IMR-90 (cell line): ENCODE data around the gene CRYBB2.

Source experiments
- CEBPB ChIP-seq: IDR thresholded peaks from 2 replicates; pipeline ENCODE4 v1.6.1; 2012; ENCODE audit warnings: low read depth, low read length, improper control_type of control experiment
- FOS ChIP-seq: fragments of 150-350 bp; IDR thresholded peaks from 2 replicates; pipeline ENCODE4 v1.6.1; 2016; ENCODE audit warnings: low read depth, low read length
- MXI1 ChIP-seq: IDR thresholded peaks from 2 replicates; pipeline ENCODE4 v1.6.1; 2012; ENCODE audit warnings: low read depth, mild to moderate bottlenecking, low read length, moderate library complexity, borderline replicate concordance
- POLR2A ChIP-seq: IDR thresholded peaks from 2 replicates; pipeline ENCODE4 v1.6.1; 2012; ENCODE audit warnings: mild to moderate bottlenecking, low read depth, low read length
- SMC3 ChIP-seq: fragments of 150-350 bp; IDR thresholded peaks from 2 replicates; pipeline ENCODE4 v1.6.1; 2016; ENCODE audit warnings: low read depth, mild to moderate bottlenecking, antibody characterized with exemption, low read length, moderate library complexity
- TF ChIP-seq, protein P1 (sequence below): conservative IDR thresholded peaks from 2 replicates; pipeline ENCODE4 v1.5.1; 2012; ENCODE audit warnings: mild to moderate bottlenecking, low read depth, low read length, improper control_type of control experiment
- TF ChIP-seq, protein P2 (sequence below): fragments of 150-350 bp; IDR thresholded peaks from 2 replicates; pipeline ENCODE4 v1.6.1; 2016; ENCODE audit warnings: low read depth, mild to moderate bottlenecking, low read length, moderate library complexity, borderline replicate concordance

DNA sequence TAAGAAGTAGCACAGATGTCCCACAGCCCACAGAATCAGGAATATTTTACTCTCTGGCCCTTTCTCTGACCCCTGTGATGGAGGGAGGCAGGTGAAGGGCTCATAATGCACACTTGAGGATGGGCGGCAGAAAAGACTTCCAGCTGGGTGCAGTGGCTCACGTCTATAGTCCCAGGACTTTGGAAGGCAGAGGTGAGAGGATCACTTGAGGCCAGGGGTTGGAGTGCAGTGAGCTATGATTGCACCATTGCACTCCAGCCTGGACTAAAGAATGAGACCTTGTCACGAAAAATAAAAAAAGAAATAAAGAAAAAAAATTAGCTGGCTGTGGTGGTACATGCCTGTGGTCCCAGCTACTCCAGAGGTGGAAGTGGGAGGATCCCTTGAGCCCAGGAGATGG is 33.3 kb upstream of the CRYBB2 start:
- TF ChIP-seq CEBPB = no peak
- TF ChIP-seq, protein P1, sequence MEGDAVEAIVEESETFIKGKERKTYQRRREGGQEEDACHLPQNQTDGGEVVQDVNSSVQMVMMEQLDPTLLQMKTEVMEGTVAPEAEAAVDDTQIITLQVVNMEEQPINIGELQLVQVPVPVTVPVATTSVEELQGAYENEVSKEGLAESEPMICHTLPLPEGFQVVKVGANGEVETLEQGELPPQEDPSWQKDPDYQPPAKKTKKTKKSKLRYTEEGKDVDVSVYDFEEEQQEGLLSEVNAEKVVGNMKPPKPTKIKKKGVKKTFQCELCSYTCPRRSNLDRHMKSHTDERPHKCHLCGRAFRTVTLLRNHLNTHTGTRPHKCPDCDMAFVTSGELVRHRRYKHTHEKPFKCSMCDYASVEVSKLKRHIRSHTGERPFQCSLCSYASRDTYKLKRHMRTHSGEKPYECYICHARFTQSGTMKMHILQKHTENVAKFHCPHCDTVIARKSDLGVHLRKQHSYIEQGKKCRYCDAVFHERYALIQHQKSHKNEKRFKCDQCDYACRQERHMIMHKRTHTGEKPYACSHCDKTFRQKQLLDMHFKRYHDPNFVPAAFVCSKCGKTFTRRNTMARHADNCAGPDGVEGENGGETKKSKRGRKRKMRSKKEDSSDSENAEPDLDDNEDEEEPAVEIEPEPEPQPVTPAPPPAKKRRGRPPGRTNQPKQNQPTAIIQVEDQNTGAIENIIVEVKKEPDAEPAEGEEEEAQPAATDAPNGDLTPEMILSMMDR = no peak
- no peak for TF ChIP-seq FOS
- no peak for TF ChIP-seq POLR2A
- no peak for TF ChIP-seq SMC3
- TF ChIP-seq, protein P2, sequence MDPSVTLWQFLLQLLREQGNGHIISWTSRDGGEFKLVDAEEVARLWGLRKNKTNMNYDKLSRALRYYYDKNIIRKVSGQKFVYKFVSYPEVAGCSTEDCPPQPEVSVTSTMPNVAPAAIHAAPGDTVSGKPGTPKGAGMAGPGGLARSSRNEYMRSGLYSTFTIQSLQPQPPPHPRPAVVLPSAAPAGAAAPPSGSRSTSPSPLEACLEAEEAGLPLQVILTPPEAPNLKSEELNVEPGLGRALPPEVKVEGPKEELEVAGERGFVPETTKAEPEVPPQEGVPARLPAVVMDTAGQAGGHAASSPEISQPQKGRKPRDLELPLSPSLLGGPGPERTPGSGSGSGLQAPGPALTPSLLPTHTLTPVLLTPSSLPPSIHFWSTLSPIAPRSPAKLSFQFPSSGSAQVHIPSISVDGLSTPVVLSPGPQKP = no peak
- TF ChIP-seq MXI1 = no peak
